ENCODE data around the gene S100A8.

Gene S100A8

GRCh38 chr1:153371231-153371630 is 19.6 kb downstream of the S100A8 start:
- peaks cover 2% of the 10 kb centered on the region for H3K27me3 ChIP-seq (replicated peaks; ENCODE audit: control insufficient read depth, insufficient read depth, low read length)
- TF ChIP-seq CTCF (IDR thresholded peaks at IDR 0.05; ENCODE audit: insufficient read depth, low read length, poor library complexity, severe bottlenecking): no peak
- no peaks in the 10 kb centered on the region for H3K36me3 ChIP-seq (ENCODE audit: control insufficient read depth, insufficient read depth, low read length)
- H3K4me3 ChIP-seq (replicated peaks; ENCODE audit: low read depth, low read length): no peak overlapping the region
- no peak for DNase-seq (ENCODE audit: extremely low read depth, insufficient read length)

- peaks cover 2% of the 10 kb centered on the region for H3K27me3 ChIP-seq (replicated peaks; ENCODE audit: control insufficient read depth, insufficient read depth, low read length)
- no peak for DNase-seq (ENCODE audit: extremely low read depth, insufficient read length)
- no peak for TF ChIP-seq CTCF (IDR thresholded peaks at IDR 0.05; ENCODE audit: insufficient read depth, low read length, poor library complexity, severe bottlenecking)
- no peaks in the 10 kb centered on the region for H3K36me3 ChIP-seq (ENCODE audit: control insufficient read depth, insufficient read depth, low read length)
- no peak overlapping the region for H3K4me3 ChIP-seq (replicated peaks; ENCODE audit: low read depth, low read length)
These were observed 20.7 kb downstream of the S100A8 start for GRCh38 chr1:153370146-153370545.

GRCh38 chr1:153368495-153368894 is 22.4 kb downstream of the S100A8 start:
- H3K27me3 ChIP-seq (replicated peaks; ENCODE audit: control insufficient read depth, insufficient read depth, low read length): peaks cover 2% of the 10 kb centered on the region
- no peak for DNase-seq (ENCODE audit: extremely low read depth, insufficient read length)
- no peaks in the 10 kb centered on the region for H3K36me3 ChIP-seq (ENCODE audit: control insufficient read depth, insufficient read depth, low read length)
- no peak for TF ChIP-seq CTCF (IDR thresholded peaks at IDR 0.05; ENCODE audit: insufficient read depth, low read length, poor library complexity, severe bottlenecking)
- no peak overlapping the region for H3K4me3 ChIP-seq (replicated peaks; ENCODE audit: low read depth, low read length)

GRCh38 chr1:153367090-153367489 is 23.8 kb downstream of the S100A8 start:
- TF ChIP-seq CTCF (IDR thresholded peaks at IDR 0.05; ENCODE audit: insufficient read depth, low read length, poor library complexity, severe bottlenecking): no peak
- no peak for DNase-seq (ENCODE audit: extremely low read depth, insufficient read length)
- Histone ChIP-seq H3K4me3 (replicated peaks; ENCODE audit: low read depth, low read length) (no peak overlapping the region), H3K27me3 (replicated peaks; ENCODE audit: control insufficient read depth, insufficient read depth, low read length) (peaks cover 2% of the 10 kb centered on the region), H3K36me3 (ENCODE audit: control insufficient read depth, insufficient read depth, low read length) (no peaks in the 10 kb centered on the region)

- no peak for TF ChIP-seq CTCF (IDR thresholded peaks at IDR 0.05; ENCODE audit: insufficient read depth, low read length, poor library complexity, severe bottlenecking)
- Histone ChIP-seq H3K36me3 (ENCODE audit: control insufficient read depth, insufficient read depth, low read length) (no peaks in the 10 kb centered on the region), H3K27me3 (replicated peaks; ENCODE audit: control insufficient read depth, insufficient read depth, low read length) (peaks cover 2% of the 10 kb centered on the region), H3K4me3 (replicated peaks; ENCODE audit: low read depth, low read length) (no peak overlapping the region)
- no peak for DNase-seq (ENCODE audit: extremely low read depth, insufficient read length)
These were observed 24.6 kb downstream of the S100A8 start for GRCh38 chr1:153366261-153366660.

GRCh38 chr1:153365696-153366095 is 25.2 kb downstream of the S100A8 start:
- no peaks in the 10 kb centered on the region for H3K36me3 ChIP-seq (ENCODE audit: control insufficient read depth, insufficient read depth, low read length)
- no peak for DNase-seq (ENCODE audit: extremely low read depth, insufficient read length)
- H3K4me3 ChIP-seq (replicated peaks; ENCODE audit: low read depth, low read length): no peak overlapping the region
- H3K27me3 ChIP-seq (replicated peaks; ENCODE audit: control insufficient read depth, insufficient read depth, low read length): peaks cover 2% of the 10 kb centered on the region
- TF ChIP-seq CTCF (IDR thresholded peaks at IDR 0.05; ENCODE audit: insufficient read depth, low read length, poor library complexity, severe bottlenecking): no peak

Measured in GM06990 (cell line).